ENCODE results near the gene WDHD1.
"Not testable (repeated sequence)": the region's sequence is repeated elsewhere in the genome, so short reads cannot be mapped to it uniquely, and the experiment has no call there.

The WDHD1 gene

DNA sequence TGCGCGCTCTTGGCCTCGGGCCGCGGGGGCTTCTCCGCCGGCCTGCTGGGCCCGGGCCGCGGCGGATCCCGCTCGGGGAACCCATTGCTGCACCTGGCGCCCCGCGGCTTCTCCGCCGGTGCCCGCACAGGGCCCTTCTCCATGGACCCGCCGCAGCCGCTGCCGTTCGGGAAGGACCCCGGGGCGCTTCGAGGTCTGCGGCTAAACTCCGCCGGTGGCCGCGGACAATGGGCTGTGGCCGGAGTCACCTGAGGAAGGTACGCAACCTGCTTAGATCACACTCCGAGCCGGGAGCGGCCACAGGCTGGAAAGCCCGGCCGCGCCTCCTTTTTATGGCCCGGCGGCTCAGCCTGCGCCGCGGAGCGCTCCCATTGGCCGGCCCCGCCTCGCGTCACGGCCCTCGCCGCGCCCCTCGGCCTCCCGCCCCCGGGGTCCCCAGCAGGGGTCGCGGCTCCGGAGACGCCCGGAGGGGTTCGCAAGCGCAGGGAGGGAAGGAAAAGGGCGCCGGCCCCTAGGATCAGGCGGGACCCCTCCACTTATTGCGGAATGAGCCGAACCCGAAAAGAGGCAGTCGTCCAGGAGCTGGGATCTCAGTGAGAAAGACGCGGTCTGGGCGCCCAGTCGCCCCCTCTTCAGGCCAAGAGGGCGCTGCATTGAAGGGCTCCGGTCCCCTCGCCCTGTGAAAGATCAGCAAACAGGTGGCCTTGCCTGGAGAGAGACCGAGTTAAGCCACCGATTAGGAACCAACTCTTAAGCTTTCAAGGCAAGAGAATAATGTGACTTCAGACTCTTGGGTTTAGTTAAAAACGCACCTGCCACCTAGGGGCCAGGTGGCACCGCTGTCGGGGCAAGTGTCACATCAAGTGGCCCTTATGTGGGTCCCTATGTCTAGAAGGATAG, 124.1 kb downstream of the WDHD1 start, which contains the start of gene GCH1:
TSS of gene GCH1 (minus strand) at position 306 of the 900 bp plus-strand sequence. CDS start at position 143, 163 bp downstream.
- peak; percentile 30 for DNase-seq

DNA sequence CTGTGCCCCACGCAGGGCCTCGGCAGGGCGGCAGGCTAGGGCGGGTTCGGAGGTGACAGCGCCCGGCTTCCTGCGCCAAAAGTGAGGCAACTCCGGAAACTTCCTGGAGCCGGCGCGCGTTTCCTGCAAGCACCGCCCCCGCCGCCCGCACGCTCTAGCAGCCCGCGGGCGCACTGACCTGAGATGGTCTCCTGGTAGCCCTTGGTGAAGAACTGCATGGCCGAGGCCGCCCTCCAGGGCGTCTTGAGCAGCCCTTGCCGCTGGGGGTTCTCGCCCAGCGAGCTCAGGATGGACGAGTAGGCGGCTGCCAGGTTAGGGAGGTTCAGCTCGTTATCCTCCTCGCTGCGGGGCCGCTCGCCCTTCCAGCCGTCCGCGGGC, 124.8 kb downstream of the WDHD1 start:
- peak; percentile 39 for DNase-seq

DNA sequence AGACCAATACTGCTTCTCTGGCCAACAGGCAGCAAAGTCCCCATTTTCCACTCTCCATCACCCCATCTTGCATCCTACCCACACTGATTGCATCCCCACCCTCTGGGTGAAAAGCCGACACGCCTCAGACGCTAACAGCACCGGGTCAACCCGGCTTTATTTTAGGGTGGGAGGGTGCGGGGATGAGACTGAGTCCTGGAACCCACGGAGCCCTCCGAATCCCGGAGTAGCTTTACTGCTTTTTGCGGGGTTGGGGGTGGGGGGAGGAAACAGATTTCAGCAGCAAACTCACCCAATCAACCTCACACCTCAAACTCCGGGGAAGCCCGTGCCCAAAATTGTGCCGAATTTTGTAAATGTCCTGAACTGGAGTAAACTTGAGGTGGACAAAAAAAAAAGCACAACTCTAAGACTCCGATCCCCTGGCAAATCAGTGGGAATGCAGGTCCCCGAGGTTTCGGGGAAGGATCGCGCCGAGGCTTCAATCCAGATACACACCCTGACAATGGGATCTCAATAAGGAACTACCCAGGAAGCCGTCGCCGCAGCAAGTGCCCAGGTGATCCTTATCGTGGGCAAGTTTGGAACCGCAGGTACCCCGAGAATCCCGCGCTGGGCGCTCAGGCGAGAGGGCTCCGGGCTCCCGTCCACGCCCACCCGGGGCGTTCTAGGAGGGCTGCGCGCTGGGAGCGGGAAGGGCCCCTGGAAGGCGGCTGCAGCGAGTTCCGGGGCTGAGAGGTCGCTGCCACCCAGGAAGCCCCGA, 125.3 kb downstream of the WDHD1 start:
- DNase-seq, result no peak

DNA sequence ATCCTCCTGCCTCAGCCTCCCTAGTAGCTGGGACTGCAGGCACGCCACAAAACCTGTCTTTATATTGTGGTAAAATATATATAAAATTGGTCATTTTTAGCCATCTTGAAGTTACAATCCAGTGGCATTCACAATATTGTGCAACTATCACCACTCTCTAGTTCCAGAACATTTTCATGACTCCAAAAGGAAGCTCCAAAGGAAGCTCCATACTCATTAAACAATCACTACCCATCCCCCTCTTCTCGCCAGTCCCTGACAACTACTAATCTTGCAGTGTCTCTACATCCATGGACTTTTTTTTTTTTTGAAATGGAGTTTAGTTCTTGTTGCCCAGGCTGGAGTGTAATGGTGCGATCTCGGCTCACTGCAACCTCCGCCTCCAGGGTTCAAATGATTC, 127.3 kb downstream of the WDHD1 start:
- DNase-seq, result no peak

DNA sequence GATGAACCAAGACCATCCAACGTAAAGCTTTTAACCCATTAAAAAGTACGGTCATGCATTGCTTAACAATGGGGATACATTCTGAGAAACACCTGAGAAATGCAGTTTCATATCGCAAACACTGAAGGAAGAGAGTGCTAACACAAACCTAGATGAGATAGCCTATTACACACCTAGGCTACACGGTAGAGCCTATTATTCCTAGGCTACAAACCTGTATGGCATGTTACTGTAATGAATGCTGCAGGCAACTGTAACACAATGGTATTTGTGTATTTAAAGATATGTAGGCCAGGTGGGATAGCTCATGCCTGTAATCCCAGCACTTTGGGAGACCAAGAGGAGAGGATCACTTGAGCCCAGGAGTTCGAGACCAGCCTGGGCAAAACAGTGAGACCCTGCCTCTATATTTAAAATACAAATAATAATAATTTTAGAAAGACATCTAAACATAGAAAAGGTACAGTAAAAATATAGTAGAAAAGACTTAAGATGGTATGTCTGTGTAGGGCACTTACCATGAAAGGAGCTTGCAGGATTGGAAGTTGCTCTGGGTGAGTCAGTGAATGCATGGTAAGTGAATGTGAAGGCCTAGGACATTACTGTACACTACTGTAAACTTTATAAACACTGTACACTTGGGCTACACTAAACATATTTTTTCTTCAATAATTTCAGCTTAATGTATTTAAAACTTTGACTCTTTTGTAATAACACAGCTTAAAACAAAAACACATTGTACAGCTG, 128.9 kb downstream of the WDHD1 start:
- DNase-seq, result not testable (repeated sequence)

DNA sequence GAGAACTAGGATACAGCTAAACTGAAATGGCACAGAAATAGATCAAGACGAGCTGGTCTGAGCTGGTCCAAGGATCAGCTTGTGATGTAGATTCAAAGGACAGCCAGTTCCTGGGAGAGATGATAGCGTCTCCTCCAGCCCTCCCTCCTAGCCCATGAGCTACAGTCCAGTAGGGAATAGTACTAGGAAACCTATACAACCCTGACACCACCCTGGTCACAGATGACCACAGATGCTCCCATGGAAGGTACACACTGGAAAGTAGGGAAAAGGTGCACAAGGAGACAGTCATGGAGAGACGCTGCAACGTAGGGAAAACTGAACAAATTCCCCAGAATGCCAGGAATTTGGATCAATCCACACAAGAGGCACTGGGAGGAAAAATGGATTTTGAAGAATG, 131.2 kb downstream of the WDHD1 start:
- no peak for DNase-seq

DNA sequence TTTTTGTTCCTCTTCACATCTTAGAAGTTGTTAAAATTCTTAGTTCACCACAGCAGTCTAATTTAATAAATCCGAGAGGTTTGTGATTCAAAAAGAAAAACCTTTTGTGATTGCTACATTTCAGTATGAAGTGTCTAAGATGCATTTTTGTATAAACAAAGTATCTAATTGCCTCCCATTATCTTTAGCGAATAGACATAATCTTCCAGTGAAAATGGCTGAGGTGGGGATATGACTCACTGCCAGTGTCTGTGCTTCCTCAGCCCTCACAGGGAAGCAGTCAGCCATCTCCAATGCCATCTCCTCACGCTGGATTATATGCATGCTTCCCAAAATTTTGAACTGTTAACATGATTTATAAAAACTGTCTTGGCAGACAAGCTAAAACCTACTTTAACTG, 131.9 kb downstream of the WDHD1 start:
- no peak for DNase-seq

DNA sequence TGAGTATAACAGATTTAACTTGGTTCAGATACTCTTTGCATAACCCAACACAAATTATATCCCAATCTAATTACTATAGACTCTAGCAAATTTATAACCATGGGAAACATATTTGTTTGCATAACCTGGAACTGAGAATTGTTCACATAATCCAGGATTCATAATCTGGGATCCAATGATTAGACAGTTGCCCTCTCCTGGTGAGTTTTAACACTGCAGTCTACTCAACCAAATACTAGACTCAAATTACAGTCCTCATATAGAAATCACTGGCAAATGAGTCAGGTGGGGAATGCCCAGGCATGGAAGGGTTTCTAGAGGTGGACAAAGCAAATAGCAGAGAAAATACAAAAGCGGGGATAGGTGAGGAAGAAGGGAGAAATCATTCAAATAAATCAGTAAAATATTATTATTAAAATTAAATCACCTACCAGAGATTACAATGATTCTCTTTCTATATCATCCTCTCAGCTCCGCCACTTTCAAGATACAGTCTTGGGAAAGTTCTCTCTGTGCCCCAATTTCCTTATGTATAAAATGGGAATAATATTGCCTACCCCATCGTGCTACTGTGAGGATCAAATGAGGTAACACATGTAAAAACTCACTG, 133.6 kb downstream of the WDHD1 start:
- peak; percentile 13 for DNase-seq

DNA sequence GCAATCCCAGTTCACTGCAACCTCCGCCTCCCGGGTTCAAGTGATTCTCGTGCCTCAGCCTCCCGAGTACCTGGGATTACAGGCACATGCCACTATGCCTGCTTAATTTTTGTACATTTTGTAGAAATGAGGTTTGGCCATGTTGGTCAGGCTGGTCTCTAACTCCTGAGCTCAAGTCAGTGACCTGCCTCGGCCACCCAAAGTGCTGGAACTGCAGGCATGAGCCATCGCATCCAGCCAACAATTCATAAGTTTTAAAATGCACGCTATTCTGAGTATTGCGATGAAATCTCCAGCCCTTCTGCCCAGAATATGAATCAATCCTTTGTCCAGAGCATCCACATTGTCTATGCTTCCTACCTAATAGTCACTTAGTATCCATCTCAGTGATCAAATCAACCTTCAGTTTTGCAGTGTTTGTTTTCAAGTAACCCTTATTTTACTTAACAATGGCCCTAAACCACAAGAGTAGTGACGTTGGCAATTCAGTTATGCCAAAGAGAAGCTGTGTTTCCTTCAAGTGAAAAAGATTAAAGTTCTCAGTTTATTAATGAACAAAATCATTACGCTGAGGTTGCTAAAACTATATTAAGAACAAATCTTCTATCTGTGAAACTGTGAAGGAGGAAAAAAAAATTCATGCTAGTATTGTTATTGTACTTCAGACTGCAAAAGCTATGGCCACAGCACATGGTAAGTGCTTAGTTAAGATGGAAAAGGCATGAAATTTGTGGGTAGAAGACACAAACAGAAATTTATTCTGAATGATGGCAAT, 135.2 kb downstream of the WDHD1 start:
- no peak for DNase-seq

DNA sequence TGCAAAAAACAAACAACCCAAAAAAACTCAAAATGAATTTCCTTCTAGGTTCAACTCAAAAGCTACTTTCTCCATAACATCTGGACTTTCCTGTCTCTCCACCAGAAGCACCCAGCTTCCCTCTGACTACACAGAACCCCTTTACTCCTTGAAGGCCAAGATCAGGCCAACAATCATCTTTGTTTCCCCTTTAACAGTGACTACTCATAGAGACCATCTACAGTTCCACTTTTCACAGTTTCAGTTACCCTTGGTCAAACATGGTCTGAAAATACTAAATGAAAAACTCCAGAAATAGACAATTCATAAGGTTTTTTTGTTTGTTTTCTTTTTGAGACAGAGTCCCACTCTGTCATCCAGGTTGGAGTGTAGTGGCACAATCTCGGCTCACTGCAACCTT, 136.1 kb downstream of the WDHD1 start:
- DNase-seq, result no peak

DNA sequence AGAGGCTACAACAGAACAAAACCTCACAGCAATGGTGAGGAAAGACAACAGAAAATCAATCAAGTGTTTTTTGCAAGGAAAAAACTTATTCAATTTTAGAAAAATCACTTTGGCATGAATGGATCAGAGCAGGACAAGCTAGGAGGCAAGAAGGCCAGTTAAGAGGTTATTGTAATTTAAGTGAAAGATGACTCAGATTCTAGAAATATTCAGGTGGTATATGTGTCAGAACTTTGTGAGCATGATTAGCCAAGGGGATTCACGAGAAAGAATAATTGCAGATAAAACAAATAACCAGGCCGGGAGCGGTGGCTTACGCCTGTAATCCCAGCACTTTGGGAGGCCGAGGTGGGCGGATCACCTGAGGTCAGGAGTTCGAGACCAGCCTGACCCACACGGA, 137.0 kb downstream of the WDHD1 start:
- no peak for DNase-seq

All from T1000 (cell line).